HT1080 (cell line): Measurements from ENCODE around the gene RAD51AP1. TPM values are rescaled to one million over a fixed set of nuclear protein-coding genes. Genes with fewer than 3 reads are reported as not detected.
A peak's percentile ranks its signal among the peaks of the same experiment; 100 is the strongest.
"Not testable (repeated sequence)": the region's sequence is repeated elsewhere in the genome, so short reads cannot be mapped to it uniquely, and the experiment has no call there.

ENCODE experiments used
- DNase-seq: peaks from one replicate; pipeline ENCODE4 v3.0.0-alpha.2; 2015; ENCODE audit warnings: low read depth
- polyA plus RNA-seq, 2 experiments: library from polyadenylated mRNA; depleted of rRNA; stranded (reverse); fragments of >200 nt; gene quantifications; 2 replicates each; pipeline ENCODE4 v1.2.3, GENCODE V29; 2015
- total RNA-seq: library from RNA; depleted of rRNA; stranded (reverse); fragments of >200 nt; shearing (Covaris generic); gene quantifications from 2 replicates; pipeline ENCODE4 v1.2.3, GENCODE V29; 2014; rRNA removed

The RAD51AP1 gene
- 28.7 and 38.0 TPM in 2 replicates for total RNA-seq
- 33.8 and 37.5 TPM in 2 replicates for polyA plus RNA-seq (2015; cell fraction: cytosol; rRNA removed)
- 55.8 and 66.4 TPM in 2 replicates for polyA plus RNA-seq (2015; cell fraction: nucleus; rRNA removed)

- peak; percentile 95 for DNase-seq
Measured at GRCh38 chr12:4538207-4539160, at the start of gene RAD51AP1. Gene RAD51AP1, plus strand, starts transcription at chr12:4538890. Its CDS starts 50 bp downstream, at chr12:4538940.

GRCh38 chr12:4489556-4489955, 49.1 kb upstream of the RAD51AP1 start:
- no peak for DNase-seq

- DNase-seq = no peak
Measured at GRCh38 chr12:4490973-4491372, 47.7 kb upstream of the RAD51AP1 start.

- no peak for DNase-seq
Measured at GRCh38 chr12:4496145-4496838, 42.4 kb upstream of the RAD51AP1 start.

GRCh38 chr12:4499186-4499585, 39.5 kb upstream of the RAD51AP1 start:
- no peak for DNase-seq

GRCh38 chr12:4505376-4505986, 33.2 kb upstream of the RAD51AP1 start:
- peak; percentile 15 for DNase-seq

GRCh38 chr12:4506430-4506829, 32.3 kb upstream of the RAD51AP1 start:
- no peak for DNase-seq

- peak; percentile 64 for DNase-seq
Measured at GRCh38 chr12:4506870-4507269, 31.8 kb upstream of the RAD51AP1 start.

- not testable (repeated sequence) for DNase-seq
Measured at GRCh38 chr12:4508503-4508902, 30.2 kb upstream of the RAD51AP1 start.

GRCh38 chr12:4509269-4509668, 29.4 kb upstream of the RAD51AP1 start:
- DNase-seq = not testable (repeated sequence)

GRCh38 chr12:4518106-4518728, 20.5 kb upstream of the RAD51AP1 start:
- peak; percentile 70 for DNase-seq

GRCh38 chr12:4523443-4523842, 15.2 kb upstream of the RAD51AP1 start:
- not testable (repeated sequence) for DNase-seq

- DNase-seq = no peak
Measured at GRCh38 chr12:4526923-4527546, 11.7 kb upstream of the RAD51AP1 start.

- no peak for DNase-seq
Measured at GRCh38 chr12:4530160-4530559, 8.5 kb upstream of the RAD51AP1 start.

GRCh38 chr12:4530982-4531586, 7.6 kb upstream of the RAD51AP1 start:
- DNase-seq = no peak

GRCh38 chr12:4535092-4535491, 3.6 kb upstream of the RAD51AP1 start:
- DNase-seq = no peak

GRCh38 chr12:4535871-4536270, 2.8 kb upstream of the RAD51AP1 start:
- DNase-seq = no peak

- no peak for DNase-seq
Measured at GRCh38 chr12:4539167-4539870, 629 bp downstream of the RAD51AP1 start.

- no peak for DNase-seq
Measured at GRCh38 chr12:4540170-4540569, 1.5 kb downstream of the RAD51AP1 start.

- DNase-seq = no peak
Measured at GRCh38 chr12:4540638-4541037, 1.9 kb downstream of the RAD51AP1 start.
